ENCODE data around the gene BANK1. TPM values are rescaled to one million over a fixed set of nuclear protein-coding genes. Genes with fewer than 3 reads are reported as not detected.

The BANK1 gene
- total and polyA plus RNA-seq, 5 donors from 2014 or later = 0.18 to 2.9 (median 0.98) TPM

DNA sequence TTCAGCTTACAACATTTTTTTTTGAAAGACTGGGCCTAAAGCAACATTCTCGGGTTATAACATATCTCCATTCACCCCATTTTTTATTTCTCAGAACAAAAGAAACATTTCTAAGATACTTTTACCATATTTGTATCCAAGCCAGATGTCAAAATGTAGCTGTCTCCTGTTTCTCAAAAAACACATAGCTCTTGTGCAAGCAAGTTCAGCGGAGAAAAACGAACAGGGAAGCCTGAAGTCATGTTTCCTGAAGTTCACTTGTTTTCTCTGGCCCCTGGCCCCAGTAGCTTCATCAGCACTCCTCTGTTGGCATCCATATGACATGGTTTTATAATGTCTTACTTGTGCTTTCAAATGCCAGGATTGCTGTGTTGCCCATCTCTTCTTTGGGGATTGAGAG is 218.2 kb downstream of the BANK1 start:
- Mint-ChIP-seq H3K36me3 (no peaks in the 10 kb centered on the region), H3K27me3 (no peaks in the 10 kb centered on the region), H3K4me1 (peaks cover 0 to 5% (median 0%) of the 10 kb centered on the region in 4 donors), H3K4me3 (no peak overlapping the region), H3K9me3 (peaks cover 0 to 1% (median 0%) of the 10 kb centered on the region in 7 donors), H3K27ac (no peak overlapping the region)
- no peaks in the 10 kb centered on the region for H3K27me3 ChIP-seq (ENCODE audit: control insufficient read depth, insufficient read depth, low read length)
- no peaks in the 10 kb centered on the region for H3K36me3 ChIP-seq (ENCODE audit: control insufficient read depth, insufficient read depth, low read length)
- H3K4me1 ChIP-seq (ENCODE audit: control insufficient read depth, insufficient read depth, low read length, poor library complexity, severe bottlenecking) = no peaks in the 10 kb centered on the region
- no peak overlapping the region for H3K4me3 ChIP-seq (ENCODE audit: low read depth, low read length)
- H3K9me3 ChIP-seq (ENCODE audit: control insufficient read depth in 2 of 2, low read length in 2 of 2) = no peaks in the 10 kb centered on the region
- H3K27ac ChIP-seq (ENCODE audit: insufficient read depth, low read length, poor library complexity, severe bottlenecking) = no peak overlapping the region
- ATAC-seq (ENCODE audit: low read depth in 2 of 2) = no peak
- no peak for DNase-seq

- H3K36me3 ChIP-seq (ENCODE audit: control insufficient read depth, insufficient read depth, low read length) = no peaks in the 10 kb centered on the region
These were observed 231.8 kb downstream of the BANK1 start for GRCh38 chr4:102022343-102022742.

GRCh38 chr4:102027961-102028360 is 237.4 kb downstream of the BANK1 start:
- no peak for ATAC-seq (ENCODE audit: low read depth in 2 of 2)
- Histone ChIP-seq H3K4me3 (ENCODE audit: low read depth, low read length) (no peak overlapping the region), H3K9me3 (ENCODE audit: control insufficient read depth in 2 of 2, low read length in 2 of 2) (no peaks in the 10 kb centered on the region), H3K27me3 (ENCODE audit: control insufficient read depth, insufficient read depth, low read length) (no peaks in the 10 kb centered on the region), H3K36me3 (ENCODE audit: control insufficient read depth, insufficient read depth, low read length) (no peaks in the 10 kb centered on the region), H3K4me1 (ENCODE audit: control insufficient read depth, insufficient read depth, low read length, poor library complexity, severe bottlenecking) (no peaks in the 10 kb centered on the region), H3K27ac (ENCODE audit: insufficient read depth, low read length, poor library complexity, severe bottlenecking) (no peak overlapping the region)
- H3K4me1 Mint-ChIP-seq = peaks cover 0 to 4% (median 0%) of the 10 kb centered on the region in 4 donors
- H3K27me3 Mint-ChIP-seq = no peaks in the 10 kb centered on the region
- H3K36me3 Mint-ChIP-seq = no peaks in the 10 kb centered on the region
- no peak for DNase-seq
- no peak overlapping the region for H3K27ac Mint-ChIP-seq
- H3K4me3 Mint-ChIP-seq = no peak overlapping the region
- H3K9me3 Mint-ChIP-seq = peaks cover 0 to 5% (median 0%) of the 10 kb centered on the region in 7 donors

More at GRCh38 chr4:102022343-102022742, 231.8 kb downstream of the BANK1 start:
- no peak for ATAC-seq (ENCODE audit: low read depth in 2 of 2)
- H3K36me3 Mint-ChIP-seq = no peaks in the 10 kb centered on the region
- Histone ChIP-seq H3K4me3 (ENCODE audit: low read depth, low read length) (no peak overlapping the region), H3K4me1 (ENCODE audit: control insufficient read depth, insufficient read depth, low read length, poor library complexity, severe bottlenecking) (no peaks in the 10 kb centered on the region), H3K27me3 (ENCODE audit: control insufficient read depth, insufficient read depth, low read length) (no peaks in the 10 kb centered on the region), H3K9me3 (ENCODE audit: control insufficient read depth in 2 of 2, low read length in 2 of 2) (no peaks in the 10 kb centered on the region), H3K27ac (ENCODE audit: insufficient read depth, low read length, poor library complexity, severe bottlenecking) (no peak overlapping the region)
- no peak for DNase-seq
- H3K9me3 Mint-ChIP-seq = peaks cover 0 to 2% (median 0%) of the 10 kb centered on the region in 7 donors
- peaks cover 0 to 4% (median 0%) of the 10 kb centered on the region in 4 donors for H3K4me1 Mint-ChIP-seq
- H3K4me3 Mint-ChIP-seq = no peak overlapping the region
- H3K27ac Mint-ChIP-seq = no peak overlapping the region
- H3K27me3 Mint-ChIP-seq = no peaks in the 10 kb centered on the region

GRCh38 chr4:102031406-102031805 is 240.9 kb downstream of the BANK1 start:
- ATAC-seq (ENCODE audit: low read depth in 2 of 2) (no peak), DNase-seq (no peak)
- Histone ChIP-seq H3K9me3 (ENCODE audit: control insufficient read depth in 2 of 2, low read length in 2 of 2) (no peaks in the 10 kb centered on the region), H3K4me3 (ENCODE audit: low read depth, low read length) (no peak overlapping the region), H3K36me3 (ENCODE audit: control insufficient read depth, insufficient read depth, low read length) (no peaks in the 10 kb centered on the region), H3K27me3 (ENCODE audit: control insufficient read depth, insufficient read depth, low read length) (no peaks in the 10 kb centered on the region), H3K4me1 (ENCODE audit: control insufficient read depth, insufficient read depth, low read length, poor library complexity, severe bottlenecking) (no peaks in the 10 kb centered on the region), H3K27ac (ENCODE audit: insufficient read depth, low read length, poor library complexity, severe bottlenecking) (no peak overlapping the region)
- no peak overlapping the region for H3K27ac Mint-ChIP-seq
- no peaks in the 10 kb centered on the region for H3K27me3 Mint-ChIP-seq
- peaks cover 0 to 5% (median 0%) of the 10 kb centered on the region in 7 donors for H3K9me3 Mint-ChIP-seq
- H3K4me1 Mint-ChIP-seq = peaks cover 0 to 4% (median 0%) of the 10 kb centered on the region in 4 donors
- H3K36me3 Mint-ChIP-seq = no peaks in the 10 kb centered on the region
- H3K4me3 Mint-ChIP-seq = no peak overlapping the region

GRCh38 chr4:102036016-102036415 is 245.5 kb downstream of the BANK1 start:
- H3K9me3 Mint-ChIP-seq = peaks cover 0 to 2% (median 0%) of the 10 kb centered on the region in 7 donors

DNA sequence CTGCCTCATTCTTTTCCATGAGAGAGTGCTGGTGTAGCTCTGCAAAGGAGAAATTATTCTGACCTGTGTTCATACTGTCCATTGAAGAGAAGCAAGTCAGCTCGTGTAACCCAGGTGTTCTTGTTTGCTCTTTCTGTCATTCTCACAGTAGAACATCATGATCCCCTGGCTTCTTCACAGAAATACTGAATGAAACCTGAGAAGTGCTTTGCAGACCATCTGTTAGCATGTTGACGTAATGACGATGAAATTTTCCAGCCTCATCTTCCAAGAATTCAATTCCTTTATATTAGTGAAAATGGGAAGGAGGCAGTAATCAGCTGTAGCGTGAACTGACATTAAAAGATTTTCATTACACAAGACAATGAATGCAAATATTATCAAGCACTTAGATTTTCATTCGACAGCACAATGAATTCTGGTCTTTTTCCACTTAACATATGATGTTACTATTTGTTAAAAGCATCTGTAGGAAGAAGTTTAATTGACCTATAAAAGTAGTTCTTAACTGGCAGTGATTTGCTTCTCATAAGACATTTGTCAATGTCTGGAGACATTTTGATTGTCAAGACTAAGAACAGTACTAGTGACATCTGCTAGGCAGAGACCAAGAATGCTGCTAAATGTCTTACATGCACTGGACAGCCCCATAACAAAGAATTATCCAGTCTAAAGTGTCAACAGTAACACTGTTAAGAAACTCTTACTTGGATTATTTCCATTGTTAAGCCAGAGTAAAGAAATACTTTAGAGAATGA is 246.3 kb downstream of the BANK1 start:
- Mint-ChIP-seq H3K27me3 (no peaks in the 10 kb centered on the region), H3K4me1 (peaks cover 0 to 9% (median 0%) of the 10 kb centered on the region in 4 donors), H3K9me3 (peaks cover 0 to 2% (median 0%) of the 10 kb centered on the region in 7 donors), H3K4me3 (no peak overlapping the region), H3K36me3 (no peaks in the 10 kb centered on the region), H3K27ac (no peak overlapping the region)
- no peak overlapping the region for H3K27ac ChIP-seq (ENCODE audit: insufficient read depth, low read length, poor library complexity, severe bottlenecking)
- H3K4me3 ChIP-seq (ENCODE audit: low read depth, low read length) = no peak overlapping the region
- H3K36me3 ChIP-seq (ENCODE audit: control insufficient read depth, insufficient read depth, low read length) = no peaks in the 10 kb centered on the region
- no peaks in the 10 kb centered on the region for H3K27me3 ChIP-seq (ENCODE audit: control insufficient read depth, insufficient read depth, low read length)
- no peaks in the 10 kb centered on the region for H3K4me1 ChIP-seq (ENCODE audit: control insufficient read depth, insufficient read depth, low read length, poor library complexity, severe bottlenecking)
- no peak for ATAC-seq (ENCODE audit: low read depth in 2 of 2)
- DNase-seq = no peak
- no peaks in the 10 kb centered on the region for H3K9me3 ChIP-seq (ENCODE audit: control insufficient read depth in 2 of 2, low read length in 2 of 2)

More at GRCh38 chr4:102036016-102036415, 245.5 kb downstream of the BANK1 start:
- ATAC-seq (ENCODE audit: low read depth in 2 of 2) = no peak
- DNase-seq = no peak
- H3K4me3 ChIP-seq (ENCODE audit: low read depth, low read length) = no peak overlapping the region
- no peaks in the 10 kb centered on the region for H3K36me3 Mint-ChIP-seq
- peaks cover 0 to 9% (median 0%) of the 10 kb centered on the region in 4 donors for H3K4me1 Mint-ChIP-seq
- no peaks in the 10 kb centered on the region for H3K9me3 ChIP-seq (ENCODE audit: control insufficient read depth in 2 of 2, low read length in 2 of 2)
- no peak overlapping the region for H3K27ac Mint-ChIP-seq
- H3K27me3 Mint-ChIP-seq = no peaks in the 10 kb centered on the region
- H3K36me3 ChIP-seq (ENCODE audit: control insufficient read depth, insufficient read depth, low read length) = no peaks in the 10 kb centered on the region
- no peak overlapping the region for H3K4me3 Mint-ChIP-seq
- no peak overlapping the region for H3K27ac ChIP-seq (ENCODE audit: insufficient read depth, low read length, poor library complexity, severe bottlenecking)
- H3K27me3 ChIP-seq (ENCODE audit: control insufficient read depth, insufficient read depth, low read length) = no peaks in the 10 kb centered on the region
- H3K4me1 ChIP-seq (ENCODE audit: control insufficient read depth, insufficient read depth, low read length, poor library complexity, severe bottlenecking) = no peaks in the 10 kb centered on the region

GRCh38 chr4:102037566-102037965 is 247.0 kb downstream of the BANK1 start:
- no peaks in the 10 kb centered on the region for H3K4me1 ChIP-seq (ENCODE audit: control insufficient read depth, insufficient read depth, low read length, poor library complexity, severe bottlenecking)
- no peaks in the 10 kb centered on the region for H3K27me3 ChIP-seq (ENCODE audit: control insufficient read depth, insufficient read depth, low read length)
- Mint-ChIP-seq H3K9me3 (no peaks in the 10 kb centered on the region), H3K36me3 (no peaks in the 10 kb centered on the region), H3K4me3 (no peak overlapping the region), H3K27ac (no peak overlapping the region), H3K27me3 (no peaks in the 10 kb centered on the region), H3K4me1 (peaks cover 0 to 9% (median 0%) of the 10 kb centered on the region in 4 donors)
- no peak overlapping the region for H3K27ac ChIP-seq (ENCODE audit: insufficient read depth, low read length, poor library complexity, severe bottlenecking)
- no peak overlapping the region for H3K4me3 ChIP-seq (ENCODE audit: low read depth, low read length)
- no peaks in the 10 kb centered on the region for H3K9me3 ChIP-seq (ENCODE audit: control insufficient read depth in 2 of 2, low read length in 2 of 2)
- H3K36me3 ChIP-seq (ENCODE audit: control insufficient read depth, insufficient read depth, low read length) = no peaks in the 10 kb centered on the region
- ATAC-seq (ENCODE audit: low read depth in 2 of 2) = no peak
- DNase-seq = no peak

Measured in CD4-positive, CD25-positive, alpha-beta regulatory T cell (primary cell).